Measurements from ENCODE around the gene ZSCAN4.

The ZSCAN4 gene

DNA sequence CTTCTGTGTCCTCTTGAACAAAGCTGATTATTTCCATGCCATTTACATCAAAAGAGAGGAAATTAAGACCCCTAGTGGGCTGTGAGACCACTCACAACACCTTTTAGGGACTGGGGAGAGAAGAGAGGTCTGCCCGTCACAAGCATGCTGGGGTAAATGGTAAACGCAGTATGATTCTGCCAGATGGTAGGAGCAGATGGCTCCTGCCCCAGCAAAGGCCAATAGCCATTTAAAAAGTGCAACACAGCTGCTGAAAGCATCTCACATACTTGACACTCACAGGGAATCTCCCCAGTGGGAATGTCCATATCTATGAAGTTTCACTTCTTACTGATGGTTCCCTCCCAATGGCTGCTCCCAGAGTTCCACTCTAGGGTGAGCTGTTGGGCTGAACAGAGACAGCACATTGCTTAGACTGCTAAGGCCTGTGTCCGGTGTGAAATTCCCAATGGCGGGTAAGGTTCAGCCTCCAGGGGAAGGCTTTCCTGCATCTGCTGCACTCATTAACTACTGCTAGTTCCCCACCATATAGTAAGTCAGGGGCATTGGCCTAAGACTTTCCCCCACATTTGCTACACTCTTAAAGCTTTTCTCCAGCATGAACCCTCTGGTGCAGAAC lies 51.3 kb downstream of the ZSCAN4 start:
- DNase-seq: no peak
- Histone ChIP-seq H3K18ac (ENCODE audit: low read length) (no peak overlapping the region), H4K5ac (ENCODE audit: low read length) (no peak overlapping the region), H3K56ac (ENCODE audit: low read length) (no peak overlapping the region), H3K4ac (ENCODE audit: low read depth, low read length) (no peak overlapping the region), H3K9ac (ENCODE audit: low read length) (no peak overlapping the region), H2BK5ac (ENCODE audit: low read length) (no peak overlapping the region), H3K4me1 (ENCODE audit: control insufficient read depth, low read depth, low read length) (no peaks in the 10 kb centered on the region), H2BK15ac (replicated peaks; ENCODE audit: low read depth) (no peak overlapping the region), H3K27me3 (ENCODE audit: insufficient read depth, low read length, poor library complexity) (no peaks in the 10 kb centered on the region), H3K27ac (ENCODE audit: low read depth, low read length) (no peak overlapping the region), H3K79me2 (ENCODE audit: control insufficient read depth, insufficient read depth, low read length) (no peaks in the 10 kb centered on the region), H3K4me2 (ENCODE audit: low read length) (no peak overlapping the region), H3K4me3 (ENCODE audit: low read length) (no peak overlapping the region), H4K8ac (ENCODE audit: low read depth, low read length) (no peak overlapping the region), H3K36me3 (ENCODE audit: control insufficient read depth, insufficient read depth, low read length) (peaks cover 7% of the 10 kb centered on the region), H2BK120ac (ENCODE audit: low read depth, low read length) (no peak overlapping the region), H2AK5ac (ENCODE audit: low read length) (no peak overlapping the region), H3K79me1 (ENCODE audit: low read length) (no peaks in the 10 kb centered on the region), H3K23ac (ENCODE audit: low read length) (no peak overlapping the region)
- no CpG with 5 or more reads among the region's 4 CpGs for WGBS (ENCODE audit: extremely low coverage, insufficient coverage, low lambda C conversion rate)

DNA sequence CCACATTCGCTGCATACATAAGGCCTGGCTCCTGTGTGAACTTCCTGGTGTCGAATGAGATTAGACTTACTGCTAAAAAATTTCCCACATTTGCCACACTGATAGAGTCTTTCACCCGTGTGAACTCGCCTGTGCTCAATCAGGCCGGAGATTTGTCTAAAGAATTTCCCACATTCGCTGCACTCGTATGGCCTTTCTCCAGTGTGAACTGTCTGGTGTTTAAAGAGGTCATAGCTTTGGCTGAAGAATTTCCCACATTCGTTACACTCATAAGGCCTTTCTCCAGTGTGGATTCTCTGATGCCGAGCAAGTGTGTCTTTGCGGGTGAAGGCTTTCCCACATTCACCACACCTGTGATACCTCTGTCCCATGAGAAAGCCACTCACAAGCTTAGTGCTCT lies 52.1 kb downstream of the ZSCAN4 start:
- DNase-seq: no peak
- Histone ChIP-seq H3K9ac (ENCODE audit: low read length) (no peak overlapping the region), H3K79me2 (ENCODE audit: control insufficient read depth, insufficient read depth, low read length) (no peaks in the 10 kb centered on the region), H3K23ac (ENCODE audit: low read length) (no peak overlapping the region), H3K36me3 (ENCODE audit: control insufficient read depth, insufficient read depth, low read length) (peaks cover 7% of the 10 kb centered on the region), H4K5ac (ENCODE audit: low read length) (no peak overlapping the region), H3K27me3 (ENCODE audit: insufficient read depth, low read length, poor library complexity) (no peaks in the 10 kb centered on the region), H2AK5ac (ENCODE audit: low read length) (no peak overlapping the region), H3K79me1 (ENCODE audit: low read length) (no peaks in the 10 kb centered on the region), H2BK120ac (ENCODE audit: low read depth, low read length) (no peak overlapping the region), H3K4me2 (ENCODE audit: low read length) (no peak overlapping the region), H4K8ac (ENCODE audit: low read depth, low read length) (no peak overlapping the region), H3K4me1 (ENCODE audit: control insufficient read depth, low read depth, low read length) (no peaks in the 10 kb centered on the region), H3K4ac (ENCODE audit: low read depth, low read length) (no peak overlapping the region), H3K27ac (ENCODE audit: low read depth, low read length) (no peak overlapping the region), H3K4me3 (ENCODE audit: low read length) (no peak overlapping the region), H3K56ac (ENCODE audit: low read length) (no peak overlapping the region), H3K18ac (ENCODE audit: low read length) (no peak overlapping the region), H2BK5ac (ENCODE audit: low read length) (no peak overlapping the region), H2BK15ac (replicated peaks; ENCODE audit: low read depth) (no peak overlapping the region)
- WGBS (ENCODE audit: extremely low coverage, insufficient coverage, low lambda C conversion rate): no CpG with 5 or more reads among the region's 10 CpGs
